Skin epidermis (tissue), 12 donors: ENCODE data around the gene USP12.
A peak's percentile ranks its signal among the peaks of the same experiment; 100 is the strongest.
"Not testable (repeated sequence)": the region's sequence is repeated elsewhere in the genome, so short reads cannot be mapped to it uniquely, and the experiment has no call there.

Experiments used
- H3K27ac ChIP-seq, 21 experiments: fragments of 200-600 bp; sonication (generic) in 11 of 21; one replicate each; pipeline ENCODE4 v1.5.0; 2020; ENCODE audit warnings: mild to moderate bottlenecking in 3 of 21, inconsistent platforms in 2 of 21, moderate library complexity in 2 of 21
- H3K4me3 ChIP-seq, 7 experiments: fragments of 200-600 bp; sonication (generic) in 2 of 7; one replicate each; pipeline ENCODE4 v1.5.0; 2020; ENCODE audit warnings: inconsistent platforms in 2 of 7, mild to moderate bottlenecking in 2 of 7, moderate library complexity in 1 of 7

Gene USP12

DNA sequence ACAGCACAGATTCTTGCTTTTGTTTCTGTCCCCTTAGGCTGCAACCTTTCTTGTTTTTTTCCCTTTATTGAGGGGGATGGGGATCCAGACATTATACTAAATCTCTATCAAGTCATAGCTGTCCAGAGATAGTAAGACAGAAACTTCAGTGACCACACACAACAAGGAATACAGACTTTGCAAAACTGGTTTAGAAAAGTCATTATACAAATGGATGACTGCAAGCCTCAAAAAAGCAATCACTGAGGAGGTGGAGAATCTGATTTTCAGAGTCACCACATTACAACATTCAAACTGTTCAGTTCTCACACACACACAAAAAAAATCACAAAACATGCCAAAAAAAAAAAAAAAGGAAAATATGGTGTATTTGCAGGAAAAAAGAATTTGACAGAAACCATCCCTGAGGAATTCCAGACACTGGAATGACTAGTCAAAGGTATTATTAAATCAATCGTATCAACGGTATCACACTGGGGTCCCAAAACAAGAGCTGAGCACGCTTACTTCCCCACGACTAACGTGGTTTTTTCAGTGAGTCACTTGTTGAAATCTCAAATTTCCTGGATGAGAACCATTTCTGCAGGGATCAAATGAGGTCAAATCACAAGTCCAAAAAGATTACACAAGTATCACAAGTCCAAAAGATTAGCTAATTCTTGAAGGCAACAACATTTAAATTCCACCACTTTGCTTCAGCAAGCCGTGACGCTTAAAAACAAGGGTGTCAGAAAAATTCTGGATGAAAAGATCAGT is 41.2 kb downstream of the USP12 start:
- H3K4me3 ChIP-seq: no peak overlapping the region
- peak overlapping the region in 3 of 21 experiments; percentile 4 to 40 (median 20) for H3K27ac ChIP-seq

DNA sequence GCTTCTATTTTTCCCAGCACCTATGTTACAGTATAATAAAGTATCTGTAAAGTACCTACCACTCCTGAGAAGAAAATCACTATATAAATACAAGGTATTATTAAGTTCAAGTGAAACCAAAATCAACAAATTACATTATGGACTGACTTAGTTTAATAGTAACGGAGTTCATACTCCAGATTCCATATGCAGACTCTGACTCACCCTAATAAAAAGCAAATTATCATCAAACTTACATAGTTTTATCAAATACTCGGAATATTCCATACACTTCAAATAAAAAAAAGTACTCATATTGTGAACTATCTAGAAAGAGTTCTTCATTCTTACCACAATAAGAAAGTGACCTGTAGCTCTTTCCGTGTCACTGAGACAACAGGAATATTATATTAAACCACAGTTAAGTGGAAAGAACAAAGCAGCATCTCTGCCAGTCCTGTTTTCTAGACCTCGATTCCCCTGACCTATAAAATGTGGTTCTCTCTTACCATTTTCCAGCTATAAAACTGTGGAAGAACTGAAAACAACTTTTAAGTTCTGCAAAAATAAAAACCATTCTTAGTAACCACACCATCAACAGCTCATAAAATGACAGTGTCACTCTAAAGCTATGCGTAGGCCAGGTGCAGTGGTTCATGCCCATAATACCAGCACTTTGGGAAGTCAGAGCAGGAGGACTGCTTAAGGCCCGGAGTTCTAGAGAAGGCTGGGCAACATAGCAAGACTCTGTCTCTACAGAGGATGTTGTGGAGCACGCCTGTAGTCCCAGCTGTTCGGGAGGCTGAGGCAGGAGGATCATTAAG is 42.6 kb downstream of the USP12 start:
- no peak overlapping the region for H3K27ac ChIP-seq
- no peak overlapping the region for H3K4me3 ChIP-seq

GRCh38 chr13:27126859-27127258 is 44.8 kb downstream of the USP12 start:
- Histone ChIP-seq H3K27ac (peak overlapping the region in 1 of 21 experiments; percentile 26), H3K4me3 (no peak overlapping the region)

GRCh38 chr13:27125357-27126282 is 46.0 kb downstream of the USP12 start:
- Histone ChIP-seq H3K4me3 (peak overlapping the region in 5 of 7 experiments; percentile 8 to 44 (median 31)), H3K27ac (peak overlapping the region in 17 of 21 experiments; percentile 20 to 86 (median 63))

GRCh38 chr13:27124571-27124970 is 47.0 kb downstream of the USP12 start:
- Histone ChIP-seq H3K27ac (peak overlapping the region in 4 of 21 experiments; percentile 4 to 86 (median 10)), H3K4me3 (no peak overlapping the region)

GRCh38 chr13:27123445-27123844 is 48.2 kb downstream of the USP12 start:
- H3K27ac ChIP-seq, H3K4me3 ChIP-seq: not testable (repeated sequence)

DNA sequence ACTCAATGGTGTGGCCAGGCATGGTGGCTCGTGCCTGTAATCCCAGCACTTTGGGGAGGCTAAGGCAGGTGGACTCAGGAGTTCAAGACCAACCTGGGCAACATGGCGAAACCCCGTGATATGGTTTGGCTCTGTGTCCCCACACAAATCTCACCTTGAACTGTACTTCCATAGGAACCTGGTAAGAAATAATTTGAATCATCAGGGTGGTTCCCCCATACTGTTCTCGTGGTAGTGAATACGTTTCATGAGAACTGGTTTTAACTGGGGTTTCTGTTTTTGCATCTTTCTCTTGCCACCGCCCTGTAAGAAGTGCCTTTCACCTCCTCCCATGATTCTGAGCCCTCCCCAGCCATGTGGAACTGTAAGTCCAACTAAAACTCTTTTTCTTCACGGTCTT is 49.6 kb downstream of the USP12 start:
- Histone ChIP-seq H3K27ac (no peak overlapping the region), H3K4me3 (no peak overlapping the region)

GRCh38 chr13:27120811-27121210 is 50.8 kb downstream of the USP12 start:
- H3K4me3 ChIP-seq: no peak overlapping the region
- no peak overlapping the region for H3K27ac ChIP-seq

DNA sequence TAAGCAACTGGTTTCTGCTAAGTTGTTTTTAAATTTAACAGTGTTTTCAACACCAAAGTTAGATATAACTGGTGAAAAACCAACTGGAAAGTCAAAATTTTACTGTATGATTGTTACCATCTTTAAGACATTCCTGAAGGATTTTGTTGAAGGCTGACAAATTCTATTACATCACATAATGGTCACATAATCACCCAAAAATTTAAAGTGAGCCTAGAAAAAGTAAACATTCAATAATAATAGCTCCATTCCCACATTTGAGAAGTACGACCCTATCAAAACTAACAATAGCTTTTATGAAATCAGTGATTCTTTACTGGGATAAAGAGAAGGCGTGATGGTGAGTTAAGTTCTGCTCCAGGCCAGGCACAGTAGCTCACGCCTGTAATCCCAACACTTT is 51.6 kb downstream of the USP12 start:
- Histone ChIP-seq H3K4me3 (no peak overlapping the region), H3K27ac (no peak overlapping the region)

DNA sequence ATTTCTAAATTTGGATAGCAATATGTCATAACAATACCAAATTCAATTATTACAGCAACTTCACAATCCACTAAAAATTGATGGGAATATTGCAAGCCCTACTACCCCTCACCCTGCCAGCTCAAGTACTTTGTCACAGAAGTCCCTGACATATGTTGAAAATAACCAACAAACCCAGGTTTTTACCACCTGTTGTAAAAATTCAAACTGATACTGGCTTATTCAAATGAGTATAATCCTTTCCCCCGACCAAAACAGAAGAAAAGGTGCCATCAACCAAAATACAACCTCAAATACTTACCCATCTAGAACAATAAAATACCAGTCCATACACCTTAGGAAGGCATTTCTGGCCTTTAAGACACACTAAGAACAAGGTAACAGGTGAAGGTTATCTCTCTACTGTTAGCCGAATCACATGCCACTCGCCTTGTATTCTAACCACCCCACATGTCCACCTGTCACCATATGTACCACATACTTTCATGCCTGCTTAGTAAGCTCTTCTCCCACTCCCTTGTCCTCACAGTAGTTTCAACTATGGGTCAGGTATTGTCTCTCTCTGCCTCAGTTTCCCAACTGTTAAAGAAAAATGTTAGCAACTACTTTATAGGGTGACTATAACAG is 53.1 kb downstream of the USP12 start:
- no peak overlapping the region for H3K27ac ChIP-seq
- H3K4me3 ChIP-seq: no peak overlapping the region

- no peak overlapping the region for H3K4me3 ChIP-seq
- no peak overlapping the region for H3K27ac ChIP-seq
These were observed 53.7 kb downstream of the USP12 start for GRCh38 chr13:27117952-27118351.

- no peak overlapping the region for H3K27ac ChIP-seq
- no peak overlapping the region for H3K4me3 ChIP-seq
These were observed 54.5 kb downstream of the USP12 start for GRCh38 chr13:27117158-27117557.

DNA sequence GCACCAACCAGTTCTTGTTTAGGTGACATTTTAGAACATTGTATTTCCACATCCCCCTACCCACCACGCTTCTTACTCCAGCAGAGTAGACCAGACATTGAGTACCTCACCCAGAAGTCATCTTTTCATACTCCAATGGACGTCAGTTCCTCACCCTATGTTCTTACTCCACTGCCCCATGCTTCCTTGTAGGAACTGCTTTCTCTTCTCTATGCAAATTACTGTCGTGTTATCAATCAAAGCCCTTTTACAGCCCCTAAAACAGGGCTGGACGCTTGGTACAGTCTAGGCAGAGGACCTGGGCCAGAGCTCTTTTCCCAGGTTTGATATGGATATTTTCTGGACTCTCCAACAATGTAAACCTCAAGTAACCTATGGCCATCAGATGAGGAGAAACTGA is 58.2 kb downstream of the USP12 start:
- H3K27ac ChIP-seq: no peak overlapping the region
- no peak overlapping the region for H3K4me3 ChIP-seq

GRCh38 chr13:27112006-27112405 is 59.6 kb downstream of the USP12 start:
- Histone ChIP-seq H3K4me3 (no peak overlapping the region), H3K27ac (no peak overlapping the region)

- no peak overlapping the region for H3K4me3 ChIP-seq
- H3K27ac ChIP-seq: no peak overlapping the region
These were observed 61.4 kb downstream of the USP12 start for GRCh38 chr13:27110056-27110746.

GRCh38 chr13:27106144-27106543 is 65.5 kb downstream of the USP12 start:
- H3K4me3 ChIP-seq: no peak overlapping the region
- no peak overlapping the region for H3K27ac ChIP-seq

- H3K4me3 ChIP-seq: no peak overlapping the region
- no peak overlapping the region for H3K27ac ChIP-seq
These were observed 67.0 kb downstream of the USP12 start for GRCh38 chr13:27104606-27105005.

- no peak overlapping the region for H3K27ac ChIP-seq
- no peak overlapping the region for H3K4me3 ChIP-seq
These were observed 69.8 kb downstream of the USP12 start for GRCh38 chr13:27101847-27102246.

- H3K4me3 ChIP-seq: no peak overlapping the region
- no peak overlapping the region for H3K27ac ChIP-seq
These were observed 70.3 kb downstream of the USP12 start for GRCh38 chr13:27101289-27101688.
